Kidney (tissue), 14 donors: ENCODE measurements around the gene LHPP. TPM values are rescaled to one million over a fixed set of nuclear protein-coding genes. Genes with fewer than 3 reads are reported as not detected.

Experiments used
- DNase-seq, 5 donors: peaks; one replicate each; pipeline ENCODE4 v3.0.0-alpha.2; 2013 to 2020
- FAIRE-seq: peaks from 2 replicates; lab custom pipeline; 2012; peaks lifted over from hg19 to GRCh38; lab: Jason Lieb, UNC
- H3K27ac ChIP-seq, 2 donors: one replicate each; pipeline ENCODE4 v1.7.0; 2013; ENCODE audit warnings: low read depth in 2 of 2, low read length in 2 of 2, inconsistent platforms in 1 of 2
- H3K27me3 ChIP-seq: one replicate; pipeline ENCODE4 v1.7.1; 2013; ENCODE audit warnings: low read length, inconsistent platforms; ENCODE audit not compliant: control insufficient read depth, insufficient read depth
- H3K36me3 ChIP-seq, 3 donors: one replicate each; pipeline versions ENCODE4 v1.7.0 to v1.7.1; 2013; ENCODE audit warnings: low read length in 3 of 3, control low read depth in 1 of 3, inconsistent platforms in 1 of 3; ENCODE audit not compliant: insufficient read depth in 3 of 3, control insufficient read depth in 2 of 3
- H3K4me1 ChIP-seq, 3 donors: one replicate each; pipeline versions ENCODE4 v1.7.0 to v1.7.1; 2013; ENCODE audit warnings: low read length in 3 of 3, inconsistent platforms in 1 of 3, low read depth in 1 of 3; ENCODE audit not compliant: control insufficient read depth in 2 of 3, insufficient read depth in 2 of 3
- H3K4me3 ChIP-seq, 3 donors: one replicate each; pipeline versions ENCODE4 v1.7.0 to v1.8.1; 2013; ENCODE audit warnings: low read length in 3 of 3, control low read depth in 1 of 3, inconsistent platforms in 1 of 3
- H3K9ac ChIP-seq, 3 donors: one replicate each; pipeline versions ENCODE4 v1.7.0 to v1.7.1; 2013; ENCODE audit warnings: low read length in 3 of 3, control low read depth in 1 of 3, inconsistent platforms in 1 of 3
- H3K9me3 ChIP-seq, 3 donors: one replicate each; pipeline versions ENCODE4 v1.7.0 to v1.7.1; 2013; ENCODE audit warnings: low read length in 3 of 3, control low read depth in 1 of 3, inconsistent platforms in 1 of 3; ENCODE audit not compliant: control insufficient read depth in 2 of 3, insufficient read depth in 1 of 3
- CTCF ChIP-seq: IDR thresholded peaks from 3 replicates; pipeline ENCODE4 v1.5.1; 2012; ENCODE audit warnings: mild to moderate bottlenecking, moderate library complexity, borderline replicate concordance; ENCODE audit not compliant: insufficient read depth; ENCODE audit errors: extremely low read depth
- intact Hi-C: fragments of 100-400 bp; cut with DNase I; formaldehyde crosslinking; loops from one replicate; pipeline ENCODE4 v1.11.1; 2022
- polyA plus RNA-seq: library from polyadenylated mRNA; stranded (reverse); fragments of 350-450 nt; fragmentation: Illumina TruSeq; extraction: RNeasy Lipid Tissue Mini Kit (QIAGEN cat#74804); gene quantifications from one replicate; pipeline ENCODE4 v1.2.3, GENCODE V29; 2014; ENCODE audit warnings: low read depth, low replicate concordance; ENCODE audit not compliant: insufficient read depth
- total RNA-seq: library from RNA; stranded (reverse); fragmentation: NEBNext Ultra II Directional; extraction: Animal tissue kit (Norgen Biotek cat#: 25700); gene quantifications from one replicate; pipeline ENCODE4 v1.2.1, GENCODE V29; 2021
- donor health status: control.
- donor health status: control.
- donor health status: control.
- donor health status: control.
- donor health status: control.
- donor health status: DM: yes; HTN: yes; CAD: no.
- donor health status: Normal renal cell carcinoma (clear cell type).

LHPP gene
- total and polyA plus RNA-seq, 2 donors from 2014 or later = 16.6 to 52.5 TPM

DNA sequence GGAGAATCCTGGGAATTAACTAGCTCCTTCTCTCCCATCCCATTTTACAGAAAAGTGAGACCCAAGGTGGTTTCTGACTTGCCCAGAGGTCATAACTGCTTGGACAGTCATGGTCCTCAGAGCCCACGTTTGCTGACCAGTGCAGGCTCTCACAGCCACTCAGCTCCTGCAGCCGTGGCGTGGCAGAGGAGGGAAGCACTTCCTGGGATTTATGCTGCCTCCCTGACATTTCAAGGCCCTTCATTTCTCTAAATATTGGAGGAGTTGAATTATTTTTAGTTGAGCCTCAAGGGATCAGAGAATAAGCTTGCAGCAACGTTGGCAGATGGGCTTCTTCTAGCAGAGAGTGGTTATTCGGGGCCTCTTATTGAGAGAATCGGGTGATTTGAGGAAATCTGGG is 77.1 kb downstream of the LHPP start:
- Histone ChIP-seq H3K4me3 (no peak overlapping the region), H3K27ac (no peak overlapping the region), H3K36me3 (no peaks in the 10 kb centered on the region), H3K9ac (no peak overlapping the region), H3K4me1 (peaks cover 0 to 5% (median 0%) of the 10 kb centered on the region in 3 donors), H3K27me3 (no peaks in the 10 kb centered on the region), H3K9me3 (no peaks in the 10 kb centered on the region)
- TF ChIP-seq CTCF = no peak
- no peak for FAIRE-seq
- DNase-seq = peak in 1 of 5 donors; percentile 32
- intact Hi-C loops = loop anchor here (10.0 kb wide), 1 partner anchor 206 kb away; the partner anchor contains the start of gene FAM53B

DNA sequence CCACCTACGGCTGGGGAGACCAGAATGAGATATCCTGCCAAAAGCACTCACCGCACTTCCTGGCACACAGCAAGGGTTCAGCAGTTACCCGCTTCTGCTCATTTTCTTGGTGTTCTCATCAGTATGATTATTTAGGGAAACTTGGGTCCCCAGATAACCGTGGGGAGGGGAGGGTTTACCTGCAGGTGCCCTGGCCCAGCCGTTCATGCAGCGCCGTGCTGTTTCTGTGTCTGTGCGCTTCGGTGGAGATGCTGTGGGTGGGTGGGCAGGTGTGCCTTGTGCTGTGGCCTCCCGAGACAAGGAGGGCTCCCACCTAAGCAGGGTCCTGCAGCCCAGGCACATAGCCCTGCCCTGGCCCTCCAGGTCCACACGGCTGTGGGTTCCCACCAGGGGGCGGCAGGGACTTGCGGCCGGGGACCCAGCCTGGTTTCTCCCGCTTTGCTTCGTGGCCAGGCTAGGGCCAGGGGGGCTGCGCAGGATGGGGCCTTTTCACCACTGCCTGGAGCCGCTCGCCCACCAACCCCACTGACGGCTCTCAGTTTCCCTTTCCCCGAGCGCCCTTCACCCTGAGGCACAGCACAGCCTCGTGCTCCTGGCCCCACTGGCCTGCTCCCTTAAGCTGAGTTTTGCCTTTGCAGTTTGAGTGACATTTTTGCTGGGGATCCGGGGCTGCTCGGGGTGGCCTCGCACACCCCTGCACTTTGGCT is 78.5 kb downstream of the LHPP start:
- peak; percentile 62 for TF ChIP-seq CTCF
- no peak overlapping the region for H3K27ac ChIP-seq
- peaks cover 0 to 5% (median 0%) of the 10 kb centered on the region in 3 donors for H3K4me1 ChIP-seq
- H3K36me3 ChIP-seq = no peaks in the 10 kb centered on the region
- H3K9ac ChIP-seq = no peak overlapping the region
- no peak overlapping the region for H3K4me3 ChIP-seq
- no peaks in the 10 kb centered on the region for H3K27me3 ChIP-seq
- FAIRE-seq = no peak
- intact Hi-C loops = loop anchor here (5.0 to 10.0 kb wide), 2 partner anchors 205 to 467 kb away; partner anchors contain the start of gene FAM53B
- DNase-seq = peak; percentile 65 to 88 (median 84)
- no peaks in the 10 kb centered on the region for H3K9me3 ChIP-seq

DNA sequence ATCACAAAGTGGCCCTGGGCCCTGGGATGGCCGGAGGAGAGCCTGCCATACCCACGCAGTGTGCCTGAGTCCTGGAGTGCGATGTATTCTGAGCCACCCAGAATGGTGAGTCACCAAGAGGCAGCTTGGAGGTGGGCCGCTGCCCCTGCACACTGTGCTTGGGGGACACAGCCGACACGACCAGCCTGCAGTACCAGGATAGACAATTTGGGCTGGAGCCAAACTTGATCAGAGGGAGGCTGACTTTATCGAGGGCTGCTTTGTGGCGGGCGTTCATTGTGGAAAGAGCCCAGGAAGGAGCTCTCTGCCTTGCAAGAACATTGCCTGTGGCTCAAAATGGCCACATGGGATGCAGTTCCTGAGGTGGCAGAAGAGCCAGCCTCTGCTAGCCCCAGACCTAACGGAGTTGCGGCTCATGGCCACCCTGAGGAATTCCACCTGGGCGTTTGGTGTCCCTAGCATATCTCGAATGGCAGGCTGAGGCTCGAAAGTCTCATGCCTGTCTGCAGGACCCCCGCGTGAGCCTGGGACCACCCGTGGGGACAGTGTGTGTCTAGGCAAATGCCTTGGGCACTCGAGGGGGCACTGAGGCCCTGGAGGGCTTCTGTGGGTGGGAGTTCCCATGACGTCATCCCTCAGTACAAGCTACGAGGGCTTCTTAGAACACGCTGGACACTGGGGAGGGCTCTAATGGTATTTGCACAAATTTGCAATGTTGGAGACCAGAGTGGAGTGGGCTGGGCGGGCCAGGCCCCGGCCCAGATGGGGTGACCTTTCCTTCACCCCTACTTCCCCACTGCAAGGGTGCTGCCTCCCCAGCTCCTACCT is 79.7 kb downstream of the LHPP start:
- no peak overlapping the region for H3K27ac ChIP-seq
- FAIRE-seq = no peak
- no peaks in the 10 kb centered on the region for H3K9me3 ChIP-seq
- peak in 1 of 5 donors; percentile 37 for DNase-seq
- H3K4me3 ChIP-seq = no peak overlapping the region
- intact Hi-C loops = loop anchor here (5.0 kb wide), 1 partner anchor 466 kb away; no protein-coding TSS in a partner anchor
- H3K27me3 ChIP-seq = no peaks in the 10 kb centered on the region
- no peak for TF ChIP-seq CTCF
- no peaks in the 10 kb centered on the region for H3K36me3 ChIP-seq
- H3K9ac ChIP-seq = no peak overlapping the region
- H3K4me1 ChIP-seq = peaks cover 0 to 5% (median 0%) of the 10 kb centered on the region in 3 donors
